ENCODE measurements around the gene ASGR1. TPM values are rescaled to one million over a fixed set of nuclear protein-coding genes. Genes with fewer than 3 reads are reported as not detected.

The ASGR1 gene
- total and polyA plus RNA-seq, 2 of the 4 experiments (the other 2 are of a cell fraction), result 1.3 to 3.8 TPM

DNA sequence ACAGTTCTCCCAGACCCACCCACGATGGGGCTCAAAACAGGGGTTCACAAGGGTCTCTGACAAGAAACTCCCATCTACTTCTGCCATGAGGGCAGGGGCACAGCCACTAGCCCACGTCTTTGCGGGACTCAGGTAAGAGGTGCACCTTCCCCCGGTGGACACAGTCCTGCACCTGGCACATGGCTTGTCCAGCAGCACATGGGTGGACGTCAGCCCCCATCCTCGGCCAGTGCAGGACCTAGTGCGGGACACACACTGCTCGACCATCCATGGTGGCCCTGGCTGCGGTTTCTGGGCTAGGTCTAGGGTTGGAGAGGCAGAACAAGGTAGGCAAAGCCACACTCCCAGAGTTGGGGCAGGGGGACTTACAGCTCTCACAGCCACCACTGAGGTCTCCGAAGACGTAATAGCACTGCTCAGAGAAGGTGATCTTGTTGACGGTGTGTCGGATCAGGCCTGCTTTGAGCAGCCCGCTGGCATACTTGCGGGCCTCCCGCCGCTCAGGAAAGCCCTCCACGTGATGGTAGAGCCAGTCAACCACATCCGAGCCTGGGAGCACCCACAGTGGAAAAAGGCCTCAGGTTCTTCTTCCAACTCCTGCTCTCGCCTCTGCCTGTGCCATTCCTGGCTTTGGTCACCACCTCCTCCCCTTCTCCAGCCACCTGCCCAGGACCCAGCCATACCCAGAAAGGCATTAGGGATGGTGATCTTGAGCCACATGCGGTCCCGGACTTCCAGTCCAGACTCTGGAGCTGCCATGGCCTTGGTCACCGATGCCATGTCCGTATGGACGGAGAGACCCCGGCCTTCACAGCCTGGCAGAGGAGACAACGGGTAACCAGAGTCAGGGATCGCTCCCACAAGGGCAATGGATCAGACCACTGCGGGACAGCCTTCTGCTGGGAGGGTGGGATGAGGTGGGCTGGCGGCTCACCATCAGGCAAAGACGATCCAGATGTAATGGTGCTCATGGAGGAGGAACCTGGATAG is 47.8 kb upstream of the ASGR1 start:
- no peaks in the 10 kb centered on the region for H3K4me1 ChIP-seq (ENCODE audit: control insufficient read depth, insufficient read depth, low read length)
- peaks cover 29% of the 10 kb centered on the region for H4K20me1 ChIP-seq (ENCODE audit: insufficient read depth, low read length)
- in situ Hi-C loops (cut with MboI; ENCODE audit: low sequenced_read_pairs) (loop anchor here (25.0 kb wide), 1 partner anchor 935 kb away; the partner anchor contains the start of genes PER1 and VAMP2), dilution Hi-C loops (cut with HindIII; ENCODE audit: low sequenced_read_pairs, unreplicated experiment) (no loop called here), intact Hi-C loops (cut with micrococcal nuclease) (no loop called here)
- no peak overlapping the region for H2BK5ac ChIP-seq (ENCODE audit: low read depth, low read length, poor library complexity, severe bottlenecking)
- no peak overlapping the region for H3K9ac ChIP-seq (ENCODE audit: low read depth, low read length)
- H3K9me3 ChIP-seq (ENCODE audit: control insufficient read depth, insufficient read depth, low read length), result no peaks in the 10 kb centered on the region
- no peak overlapping the region for H3K18ac ChIP-seq (ENCODE audit: low read depth, low read length)
- no peak for DNase-seq
- H2BK120ac ChIP-seq (ENCODE audit: low read depth, low read length), result no peak overlapping the region
- no peak overlapping the region for H3K56ac ChIP-seq (ENCODE audit: extremely low read depth, insufficient read depth, low read length)
- no peak overlapping the region for H2AK9ac ChIP-seq (replicated peaks; ENCODE audit: low read depth, low read length, poor library complexity)
- peaks cover 2 to 76% of the 10 kb centered on the region in 2 experiments for H3K79me1 ChIP-seq (ENCODE audit: low read depth in 1 of 2, low read length in 2 of 2)
- no peak overlapping the region for H2BK15ac ChIP-seq (ENCODE audit: low read depth, low read length)
- H3K14ac ChIP-seq (replicated peaks; ENCODE audit: low read depth, low read length), result no peak overlapping the region
- no peaks in the 10 kb centered on the region for H3K27me3 ChIP-seq (ENCODE audit: control insufficient read depth, insufficient read depth, low read length)
- no TSS peak for BruUV-seq (replicated peaks)
- 97% methylated on average over 15 of the region's 31 CpGs; no CpG with 5 or more reads in 1 of the 2 experiments for WGBS, 2 experiments (ENCODE audit: extremely low coverage in 2 of 2, insufficient read length in 1 of 2)
- no peak overlapping the region for H3K4me3 ChIP-seq (ENCODE audit: insufficient read depth, low read depth, low read length)
- H3K36me3 ChIP-seq (ENCODE audit: control insufficient read depth, insufficient read depth, low read length), result peaks cover 79% of the 10 kb centered on the region
- CTCF ChIA-PET, result no interaction called here
- H2AFZ ChIP-seq (replicated peaks; ENCODE audit: low read length, poor library complexity), result no peak overlapping the region
- H3K4me2 ChIP-seq (ENCODE audit: low read depth, low read length), result no peak overlapping the region
- no peak for ATAC-seq (ENCODE audit: low read depth)
- H3K23ac ChIP-seq (ENCODE audit: low read depth, low read length), result no peak overlapping the region
- H4K5ac ChIP-seq (ENCODE audit: low read depth, low read length), result no peak overlapping the region
- no peak overlapping the region for H4K8ac ChIP-seq (ENCODE audit: low read depth in 2 of 2, low read length in 2 of 2)
- H3K4ac ChIP-seq (ENCODE audit: low read depth, low read length), result no peak overlapping the region
- TF ChIP-seq RAD21 (IDR thresholded peaks at IDR 0.05; ENCODE audit: low read length) (no peak), BHLHE40 (IDR thresholded peaks at IDR 0.05; ENCODE audit: low read depth, low read length) (no peak), CHD1 (IDR thresholded peaks at IDR 0.05; ENCODE audit: low read depth, low read length) (no peak), MAZ (IDR thresholded peaks at IDR 0.05; ENCODE audit: borderline replicate concordance, low read depth, low read length) (no peak), RFX5 (IDR thresholded peaks at IDR 0.05; ENCODE audit: low read depth, low read length) (no peak), MAFK (IDR thresholded peaks at IDR 0.05; ENCODE audit: low read depth, low read length) (no peak), MXI1 (IDR thresholded peaks at IDR 0.05; ENCODE audit: borderline replicate concordance, low read depth, low read length) (no peak), SMC3 (IDR thresholded peaks at IDR 0.05; ENCODE audit: low read depth, low read length) (no peak), CEBPB (IDR thresholded peaks at IDR 0.05; ENCODE audit: low read depth, low read length) (no peak), RCOR1 (IDR thresholded peaks at IDR 0.05; ENCODE audit: insufficient replicate concordance, low read length) (no peak), NFE2L2 (IDR thresholded peaks at IDR 0.05; ENCODE audit: low read depth, low read length) (no peak)
- TF ChIP-seq, protein P1, sequence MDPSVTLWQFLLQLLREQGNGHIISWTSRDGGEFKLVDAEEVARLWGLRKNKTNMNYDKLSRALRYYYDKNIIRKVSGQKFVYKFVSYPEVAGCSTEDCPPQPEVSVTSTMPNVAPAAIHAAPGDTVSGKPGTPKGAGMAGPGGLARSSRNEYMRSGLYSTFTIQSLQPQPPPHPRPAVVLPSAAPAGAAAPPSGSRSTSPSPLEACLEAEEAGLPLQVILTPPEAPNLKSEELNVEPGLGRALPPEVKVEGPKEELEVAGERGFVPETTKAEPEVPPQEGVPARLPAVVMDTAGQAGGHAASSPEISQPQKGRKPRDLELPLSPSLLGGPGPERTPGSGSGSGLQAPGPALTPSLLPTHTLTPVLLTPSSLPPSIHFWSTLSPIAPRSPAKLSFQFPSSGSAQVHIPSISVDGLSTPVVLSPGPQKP (IDR thresholded peaks at IDR 0.05; ENCODE audit: borderline replicate concordance, low read depth, low read length), result no peak
- TF ChIP-seq, protein P2, sequence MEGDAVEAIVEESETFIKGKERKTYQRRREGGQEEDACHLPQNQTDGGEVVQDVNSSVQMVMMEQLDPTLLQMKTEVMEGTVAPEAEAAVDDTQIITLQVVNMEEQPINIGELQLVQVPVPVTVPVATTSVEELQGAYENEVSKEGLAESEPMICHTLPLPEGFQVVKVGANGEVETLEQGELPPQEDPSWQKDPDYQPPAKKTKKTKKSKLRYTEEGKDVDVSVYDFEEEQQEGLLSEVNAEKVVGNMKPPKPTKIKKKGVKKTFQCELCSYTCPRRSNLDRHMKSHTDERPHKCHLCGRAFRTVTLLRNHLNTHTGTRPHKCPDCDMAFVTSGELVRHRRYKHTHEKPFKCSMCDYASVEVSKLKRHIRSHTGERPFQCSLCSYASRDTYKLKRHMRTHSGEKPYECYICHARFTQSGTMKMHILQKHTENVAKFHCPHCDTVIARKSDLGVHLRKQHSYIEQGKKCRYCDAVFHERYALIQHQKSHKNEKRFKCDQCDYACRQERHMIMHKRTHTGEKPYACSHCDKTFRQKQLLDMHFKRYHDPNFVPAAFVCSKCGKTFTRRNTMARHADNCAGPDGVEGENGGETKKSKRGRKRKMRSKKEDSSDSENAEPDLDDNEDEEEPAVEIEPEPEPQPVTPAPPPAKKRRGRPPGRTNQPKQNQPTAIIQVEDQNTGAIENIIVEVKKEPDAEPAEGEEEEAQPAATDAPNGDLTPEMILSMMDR (conservative IDR thresholded peaks at IDR 0.05; ENCODE audit: low read depth, low read length), result no peak
- H3K9me1 ChIP-seq (ENCODE audit: insufficient read depth, low read length), result peaks cover 3% of the 10 kb centered on the region; the same call in 1 of the 2 replicates
- H3K27ac ChIP-seq (ENCODE audit: insufficient read depth, low read length), result no peak overlapping the region
- no peak overlapping the region for H2BK20ac ChIP-seq (ENCODE audit: low read depth, low read length)
- POLR2A ChIA-PET (ENCODE audit: unreplicated experiment), result no interaction called here
- H4K91ac ChIP-seq (ENCODE audit: insufficient read depth, low read depth, low read length), result no peak overlapping the region
- no peak overlapping the region for H2AK5ac ChIP-seq (ENCODE audit: low read depth, low read length)
